HL-60 (cell line): ENCODE data around the gene SGMS2.

ENCODE experiments used
- DNase-seq, 2 experiments: peaks; one replicate each; pipeline ENCODE4 v3.0.0-alpha.2; 2010 to 2020; ENCODE audit warnings: low read depth in 1 of 2, low spot score in 1 of 2
- H3K27ac ChIP-seq: fragments of 250-450 bp; sonication (Bioruptor Pico); replicated peaks from 2 replicates; pipeline ENCODE4 v1.5.1; 2020; ENCODE audit warnings: mild to moderate bottlenecking, moderate library complexity
- H3K27me3 ChIP-seq: fragments of 250-450 bp; sonication (Bioruptor Pico); 2 replicates; pipeline ENCODE4 v1.5.1; 2021; ENCODE audit warnings: mild to moderate bottlenecking, moderate library complexity; ENCODE audit not compliant: insufficient read depth, poor library complexity, severe bottlenecking
- H3K4me3 ChIP-seq: replicated peaks from 2 replicates; pipeline ENCODE4 v1.5.1; 2011; ENCODE audit warnings: mild to moderate bottlenecking, control low read depth, low read length; ENCODE audit not compliant: insufficient read depth
- CTCF ChIP-seq: IDR thresholded peaks from one replicate; pipeline ENCODE4 v1.5.1; 2011; ENCODE audit warnings: low read length, control low read depth, inconsistent platforms; ENCODE audit not compliant: insufficient read depth
- GABPA ChIP-seq: IDR thresholded peaks from 2 replicates; pipeline ENCODE4 v1.6.1; 2012; ENCODE audit warnings: low read depth
- POLR2AphosphoS5 ChIP-seq: IDR thresholded peaks from 2 replicates; pipeline ENCODE4 v1.6.1; 2012; ENCODE audit warnings: low read depth
- REST ChIP-seq: IDR thresholded peaks from 2 replicates; pipeline ENCODE4 v1.6.1; 2012; ENCODE audit warnings: low read depth; ENCODE audit not compliant: insufficient replicate concordance
- SPI1 ChIP-seq: IDR thresholded peaks from 2 replicates; pipeline ENCODE4 v1.6.1; 2012; ENCODE audit warnings: low read depth, mild to moderate bottlenecking, borderline replicate concordance

SGMS2 gene

GRCh38 chr4:107809210-107809609 lies 15.5 kb upstream of the SGMS2 start:
- Histone ChIP-seq H3K27me3 (no peaks in the 10 kb centered on the region), H3K27ac (no peak overlapping the region), H3K4me3 (no peak overlapping the region)
- TF ChIP-seq GABPA (no peak), POLR2AphosphoS5 (no peak)
- no peak for DNase-seq

GRCh38 chr4:107814758-107815157 lies 10.0 kb upstream of the SGMS2 start:
- Histone ChIP-seq H3K27me3 (no peaks in the 10 kb centered on the region), H3K4me3 (no peak overlapping the region), H3K27ac (no peak overlapping the region)
- TF ChIP-seq SPI1 (no peak), CTCF (no peak), REST (no peak), POLR2AphosphoS5 (no peak), GABPA (no peak)
- DNase-seq = no peak

- TF ChIP-seq CTCF = no peak
- TF ChIP-seq GABPA = no peak
- 0 out of 2 replicates have a peak, but pooled peaks have one; percentile 35 for TF ChIP-seq POLR2AphosphoS5
- DNase-seq = peak in 1 of 2 experiments; percentile 14
- Histone ChIP-seq H3K4me3 (no peak overlapping the region), H3K27me3 (no peaks in the 10 kb centered on the region), H3K27ac (no peak overlapping the region)
Measured at GRCh38 chr4:107815158-107815557, 9.6 kb upstream of the SGMS2 start.

- TF ChIP-seq SPI1 = peak; percentile 45; the same call in 1 of the 2 replicates
- no peak for TF ChIP-seq GABPA
- TF ChIP-seq POLR2AphosphoS5 = no peak
- H3K27ac ChIP-seq = peak overlapping the region; percentile 33; the same call in 1 of the 2 replicates
- DNase-seq = peak; percentile 71 to 74
- no peaks in the 10 kb centered on the region for H3K27me3 ChIP-seq
- H3K4me3 ChIP-seq = no peak overlapping the region
Measured at GRCh38 chr4:107818301-107818910, 6.3 kb upstream of the SGMS2 start.

GRCh38 chr4:107823870-107824349 lies 822 bp upstream of the SGMS2 start:
- DNase-seq = no peak
- Histone ChIP-seq H3K4me3 (peak overlapping the region; percentile 75), H3K27me3 (no peaks in the 10 kb centered on the region), H3K27ac (peak overlapping the region; percentile 40; the same call in 1 of the 2 replicates)
- TF ChIP-seq POLR2AphosphoS5 (no peak), REST (no peak), GABPA (no peak), CTCF (no peak), SPI1 (no peak)
